Psoas muscle (tissue), 8 donors: ENCODE data around the gene OST4. TPM values are rescaled to one million over a fixed set of nuclear protein-coding genes. Genes with fewer than 3 reads are reported as not detected.

ENCODE experiments used
- ATAC-seq, 4 donors: fragments of 200-7000 bp; cut with Tn5 transposase; one replicate each; pipeline ENCODE4 v1.9.1; 2020; ENCODE audit warnings: moderate library complexity in 3 of 4, mild to moderate bottlenecking in 2 of 4
- DNase-seq, 2 donors: peaks; one replicate each; pipeline ENCODE4 v3.0.0-alpha.2; 2020
- H3K27ac ChIP-seq: fragments of 200-600 bp; one replicate; pipeline ENCODE4 v1.8.0; 2022
- H3K27me3 ChIP-seq, 3 donors: fragments of 200-600 bp in 1 of 3; one replicate each; pipeline versions ENCODE4 v1.6.1 to v1.8.0; 2013 to 2022; ENCODE audit warnings: low read length in 2 of 3, mild to moderate bottlenecking in 2 of 3, moderate library complexity in 1 of 3; ENCODE audit not compliant: insufficient read depth in 3 of 3
- H3K36me3 ChIP-seq, 2 donors: fragments of 200-600 bp in 1 of 2; one replicate each; pipeline versions ENCODE4 v1.6.1 to v1.8.0; 2013 to 2022; ENCODE audit warnings: low read depth in 1 of 2, mild to moderate bottlenecking in 1 of 2, moderate library complexity in 1 of 2; ENCODE audit not compliant: insufficient read depth in 1 of 2
- H3K4me1 ChIP-seq: fragments of 200-600 bp; one replicate; pipeline ENCODE4 v1.8.0; 2022
- H3K4me3 ChIP-seq: fragments of 200-600 bp; one replicate; pipeline ENCODE4 v1.8.0; 2022; ENCODE audit warnings: mild to moderate bottlenecking
- H3K9me3 ChIP-seq: fragments of 200-600 bp; one replicate; pipeline ENCODE4 v1.8.0; 2022
- WGBS, 3 donors: extraction: QIAGEN DNeasy Blood & Tissue Kit; methylation state at CpG; one replicate each; pipeline versions ENCODE4 v1.1.6 to v1.1.7; 2013; 5-methylcytosine and 5-hydroxymethylcytosine counted together
- intact Hi-C, 2 donors: fragments of 100-400 bp; cut with DNase I; formaldehyde crosslinking; loops; one replicate each; pipeline versions ENCODE4 v1.11.0 to v1.14.2; 2022
- polyA plus RNA-seq, 3 donors: library from polyadenylated mRNA; stranded (reverse); fragments of 200-250 nt; gene quantifications; one replicate each; pipeline ENCODE4 v1.2.3, GENCODE V29; 2013
- total RNA-seq, 4 donors: library from RNA; stranded (reverse); fragmentation: NEBNext Ultra II Directional in 2 of 4; extraction: Animal tissue kit (Norgen Biotek cat#: 25700) in 2 of 4; gene quantifications; one replicate each; pipeline versions ENCODE4 v1.2.1 to v1.2.4, GENCODE V29; 2021 to 2023
- TF ChIP-seq, protein P1 (sequence below): fragments of 200-600 bp; IDR thresholded peaks from one replicate; pipeline ENCODE4 v1.8.0; 2022; ENCODE audit warnings: antibody characterized with exemption
- donor health status: healthy with polysubstance abuse.
- donor health status: DM: no; HTN: no; CAD: no; lungs with moderate emphysema.
- donor health status: Bipolar disorder and iron deficiency.
- donor health status: healthy.
- donor health status: DM: yes; HTN: yes; CAD: no.
- donor health status: DM: no; HTN: no; CAD: no.
- donor health status: DM: no; HTN: no; CAD: no.
- donor health status: DM: yes; HTN: yes; CAD: no.

The OST4 gene
- total and polyA plus RNA-seq, 7 donors, result 186 to 396 (median 280) TPM

GRCh38 chr2:27083410-27084296 lies 12.2 kb upstream of the OST4 start:
- Histone ChIP-seq H3K27me3 (no peaks in the 10 kb centered on the region), H3K27ac (peak overlapping the region; percentile 85), H3K36me3 (no peaks in the 10 kb centered on the region), H3K9me3 (no peaks in the 10 kb centered on the region), H3K4me1 (peaks cover 24% of the 10 kb centered on the region), H3K4me3 (peak overlapping the region; percentile 64)
- intact Hi-C loops, result loop anchor here in 1 of 2 donors (5.0 kb wide), 1 partner anchor 46 kb away; no protein-coding TSS in a partner anchor
- TF ChIP-seq, protein P1, sequence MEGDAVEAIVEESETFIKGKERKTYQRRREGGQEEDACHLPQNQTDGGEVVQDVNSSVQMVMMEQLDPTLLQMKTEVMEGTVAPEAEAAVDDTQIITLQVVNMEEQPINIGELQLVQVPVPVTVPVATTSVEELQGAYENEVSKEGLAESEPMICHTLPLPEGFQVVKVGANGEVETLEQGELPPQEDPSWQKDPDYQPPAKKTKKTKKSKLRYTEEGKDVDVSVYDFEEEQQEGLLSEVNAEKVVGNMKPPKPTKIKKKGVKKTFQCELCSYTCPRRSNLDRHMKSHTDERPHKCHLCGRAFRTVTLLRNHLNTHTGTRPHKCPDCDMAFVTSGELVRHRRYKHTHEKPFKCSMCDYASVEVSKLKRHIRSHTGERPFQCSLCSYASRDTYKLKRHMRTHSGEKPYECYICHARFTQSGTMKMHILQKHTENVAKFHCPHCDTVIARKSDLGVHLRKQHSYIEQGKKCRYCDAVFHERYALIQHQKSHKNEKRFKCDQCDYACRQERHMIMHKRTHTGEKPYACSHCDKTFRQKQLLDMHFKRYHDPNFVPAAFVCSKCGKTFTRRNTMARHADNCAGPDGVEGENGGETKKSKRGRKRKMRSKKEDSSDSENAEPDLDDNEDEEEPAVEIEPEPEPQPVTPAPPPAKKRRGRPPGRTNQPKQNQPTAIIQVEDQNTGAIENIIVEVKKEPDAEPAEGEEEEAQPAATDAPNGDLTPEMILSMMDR, result no peak
- DNase-seq (peak in 1 of 2 donors; percentile 26), ATAC-seq (no peak)
- 54 to 70% (median 56%) methylated on average over 17 to 20 of the region's 20 CpGs for WGBS, 3 donors

DNA sequence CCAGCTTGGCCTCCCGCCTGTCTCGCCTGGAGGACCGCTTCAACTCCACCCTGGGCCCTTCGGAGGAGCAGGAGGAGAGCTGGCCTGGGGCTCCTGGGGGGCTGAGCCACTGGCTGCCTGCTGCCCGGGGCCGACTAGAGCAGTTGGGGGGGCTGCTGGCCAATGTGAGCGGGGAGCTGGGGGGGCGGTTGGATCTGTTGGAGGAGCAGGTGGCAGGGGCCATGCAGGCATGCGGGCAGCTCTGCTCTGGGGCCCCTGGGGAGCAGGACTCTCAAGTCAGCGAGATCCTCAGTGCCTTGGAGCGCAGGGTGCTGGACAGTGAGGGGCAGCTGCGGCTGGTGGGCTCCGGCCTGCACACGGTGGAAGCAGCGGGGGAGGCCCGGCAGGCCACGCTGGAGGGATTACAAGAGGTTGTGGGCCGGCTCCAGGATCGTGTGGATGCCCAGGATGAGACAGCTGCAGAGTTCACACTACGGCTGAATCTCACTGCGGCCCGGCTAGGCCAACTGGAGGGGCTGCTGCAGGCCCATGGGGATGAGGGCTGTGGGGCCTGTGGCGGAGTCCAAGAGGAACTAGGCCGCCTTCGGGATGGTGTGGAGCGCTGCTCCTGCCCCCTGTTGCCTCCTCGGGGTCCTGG lies 11.4 kb upstream of the OST4 start:
- Histone ChIP-seq H3K9me3 (no peaks in the 10 kb centered on the region), H3K4me1 (peaks cover 24% of the 10 kb centered on the region), H3K27me3 (no peaks in the 10 kb centered on the region), H3K36me3 (no peaks in the 10 kb centered on the region), H3K4me3 (peak overlapping the region; percentile 64), H3K27ac (peak overlapping the region; percentile 85)
- TF ChIP-seq, protein P1, result no peak
- ATAC-seq (no peak), DNase-seq (peak in 1 of 2 donors; percentile 30)
- intact Hi-C loops, result loop anchor here (1.0 to 5.0 kb wide), 2 partner anchors 33 to 46 kb away; no protein-coding TSS in a partner anchor
- 29 to 41% (median 37%) methylated on average over 22 to 27 of the region's 27 CpGs for WGBS, 3 donors

DNA sequence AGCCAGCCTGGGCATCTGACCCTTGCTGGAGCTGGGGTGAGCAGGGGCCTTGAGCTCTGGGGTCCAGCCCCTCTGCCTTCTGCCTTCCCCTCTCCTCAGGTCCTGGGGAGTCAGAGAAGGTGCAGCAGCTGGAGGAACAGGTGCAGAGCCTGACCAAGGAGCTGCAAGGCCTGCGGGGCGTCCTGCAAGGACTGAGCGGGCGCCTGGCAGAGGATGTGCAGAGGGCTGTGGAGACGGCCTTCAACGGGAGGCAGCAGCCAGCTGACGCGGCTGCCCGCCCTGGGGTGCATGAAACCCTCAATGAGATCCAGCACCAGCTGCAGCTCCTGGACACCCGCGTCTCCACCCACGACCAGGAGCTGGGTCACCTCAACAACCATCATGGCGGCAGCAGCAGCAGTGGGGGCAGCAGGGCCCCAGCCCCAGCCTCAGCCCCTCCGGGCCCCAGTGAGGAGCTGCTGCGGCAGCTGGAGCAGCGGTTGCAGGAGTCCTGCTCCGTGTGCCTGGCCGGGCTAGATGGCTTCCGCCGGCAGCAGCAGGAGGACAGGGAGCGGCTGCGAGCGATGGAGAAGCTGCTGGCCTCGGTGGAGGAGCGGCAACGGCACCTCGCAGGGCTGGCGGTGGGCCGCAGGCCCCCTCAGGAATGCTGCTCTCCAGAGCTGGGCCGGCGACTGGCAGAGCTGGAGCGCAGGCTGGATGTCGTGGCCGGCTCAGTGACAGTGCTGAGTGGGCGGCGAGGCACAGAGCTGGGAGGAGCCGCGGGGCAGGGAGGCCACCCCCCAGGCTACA lies 10.7 kb upstream of the OST4 start:
- WGBS, 3 donors, result 41 to 54% (median 43%) methylated on average over 37 to 38 of the region's 38 CpGs
- H3K4me3 ChIP-seq, result peak overlapping the region; percentile 64
- peaks cover 21% of the 10 kb centered on the region for H3K4me1 ChIP-seq
- peak overlapping the region; percentile 85 for H3K27ac ChIP-seq
- intact Hi-C loops, result loop anchor here (1.0 to 5.0 kb wide), 2 partner anchors 32 to 45 kb away; no protein-coding TSS in a partner anchor
- H3K36me3 ChIP-seq, result no peaks in the 10 kb centered on the region
- ATAC-seq, result peak in 1 of 4 donors; percentile 14
- no peaks in the 10 kb centered on the region for H3K9me3 ChIP-seq
- TF ChIP-seq, protein P1, result no peak
- peak; percentile 16 to 62 for DNase-seq
- H3K27me3 ChIP-seq, result no peaks in the 10 kb centered on the region

DNA sequence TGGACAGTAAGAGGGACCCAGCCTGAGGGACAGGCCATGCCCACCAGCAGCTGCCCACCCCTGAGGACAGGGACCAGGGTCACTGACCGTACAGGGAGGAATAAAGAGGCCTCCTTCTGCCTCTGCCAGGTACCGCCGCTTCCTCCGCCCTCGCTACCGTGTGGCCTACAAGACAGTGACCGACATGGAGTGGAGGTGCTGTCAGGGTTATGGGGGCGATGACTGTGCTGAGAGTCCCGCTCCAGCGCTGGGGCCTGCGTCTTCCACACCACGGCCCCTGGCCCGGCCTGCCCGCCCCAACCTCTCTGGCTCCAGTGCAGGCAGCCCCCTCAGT lies 9.1 kb upstream of the OST4 start:
- no peaks in the 10 kb centered on the region for H3K9me3 ChIP-seq
- ATAC-seq, result no peak
- no peaks in the 10 kb centered on the region for H3K36me3 ChIP-seq
- H3K4me1 ChIP-seq, result peaks cover 19% of the 10 kb centered on the region
- TF ChIP-seq, protein P1, result no peak
- H3K27ac ChIP-seq, result no peak overlapping the region
- WGBS, 3 donors, result 58 to 75% (median 61%) methylated on average over 13 to 14 of the region's 14 CpGs
- DNase-seq, result peak in 1 of 2 donors; percentile 24
- no peaks in the 10 kb centered on the region for H3K27me3 ChIP-seq
- intact Hi-C loops, result loop anchor here in 1 of 2 donors (5.0 kb wide), 1 partner anchor 43 kb away; no protein-coding TSS in a partner anchor
- H3K4me3 ChIP-seq, result peak overlapping the region; percentile 64
